Calu3 (cell line): ENCODE data around the gene RPL14. TPM values are rescaled to one million over a fixed set of nuclear protein-coding genes. Genes with fewer than 3 reads are reported as not detected.
A peak's percentile ranks its signal among the peaks of the same experiment; 100 is the strongest.
"Not testable (repeated sequence)": the region's sequence is repeated elsewhere in the genome, so short reads cannot be mapped to it uniquely, and the experiment has no call there.

Source experiments
- BruUV-seq: library from RNA; stranded (reverse); fragments of 400-500 nt; replicated peaks from 2 replicates; lab custom pipeline; 2021; lab: Mats Ljungman, UMichigan
- CTCF ChIA-PET: fragments of 300-600 bp; sonication (Branson Sonifier 250); formaldehyde crosslinking; loops from one replicate; lab custom pipeline; 2022; ENCODE audit warnings: antibody characterized with exemption; lab: Charles Lee
- DNase-seq: peaks from one replicate; pipeline ENCODE4 v3.0.0; 2022
- H3K27ac Mint-ChIP-seq: one replicate; pipeline ENCODE4 v1.8.0; 2022; ENCODE audit warnings: mixed read lengths; ENCODE audit not compliant: unreplicated experiment
- H3K27me3 Mint-ChIP-seq: one replicate; pipeline ENCODE4 v1.8.0; 2022; ENCODE audit warnings: mixed read lengths; ENCODE audit not compliant: unreplicated experiment
- H3K36me3 Mint-ChIP-seq: one replicate; pipeline ENCODE4 v1.8.0; 2022; ENCODE audit warnings: mild to moderate bottlenecking, moderate library complexity, mixed read lengths; ENCODE audit not compliant: insufficient read depth, unreplicated experiment
- H3K4me1 Mint-ChIP-seq: one replicate; pipeline ENCODE4 v1.8.0; 2022; ENCODE audit warnings: mild to moderate bottlenecking, low read depth, mixed read lengths; ENCODE audit not compliant: unreplicated experiment
- H3K4me3 Mint-ChIP-seq: one replicate; pipeline ENCODE4 v1.8.0; 2022; ENCODE audit warnings: mild to moderate bottlenecking, low read depth, moderate library complexity, mixed read lengths; ENCODE audit not compliant: unreplicated experiment
- H3K9me3 Mint-ChIP-seq: one replicate; pipeline ENCODE4 v1.8.0; 2022; ENCODE audit warnings: low read depth, mixed read lengths; ENCODE audit not compliant: unreplicated experiment
- intact Hi-C: fragments of 100-400 bp; cut with micrococcal nuclease; formaldehyde crosslinking; loops from one replicate; pipeline ENCODE4 v1.10.0; 2022; ENCODE audit not compliant: unreplicated experiment
- total RNA-seq: library from RNA; stranded (reverse); gene quantifications from 2 replicates; pipeline ENCODE4 v1.2.3, GENCODE V29; 2022
- TF ChIP-seq, protein P1 (sequence below): fragments of 200-600 bp; IDR thresholded peaks from one replicate; pipeline ENCODE4 v1.8.0; 2022; ENCODE audit warnings: antibody characterized with exemption; ENCODE audit not compliant: unreplicated experiment

Gene RPL14
- total RNA-seq, 1 experiment from 2014 or later, result 1,349 TPM

- intact Hi-C loops, result no loop called here
- DNase-seq, result no peak
- CTCF ChIA-PET, result no interaction called here
- Mint-ChIP-seq H3K27ac (peak overlapping the region; percentile 90), H3K27me3 (no peaks in the 10 kb centered on the region), H3K4me1 (peaks cover 23% of the 10 kb centered on the region), H3K9me3 (no peaks in the 10 kb centered on the region), H3K36me3 (peaks cover 61% of the 10 kb centered on the region), H3K4me3 (peak overlapping the region; percentile 86)
- BruUV-seq, result no TSS peak
- TF ChIP-seq, protein P1, sequence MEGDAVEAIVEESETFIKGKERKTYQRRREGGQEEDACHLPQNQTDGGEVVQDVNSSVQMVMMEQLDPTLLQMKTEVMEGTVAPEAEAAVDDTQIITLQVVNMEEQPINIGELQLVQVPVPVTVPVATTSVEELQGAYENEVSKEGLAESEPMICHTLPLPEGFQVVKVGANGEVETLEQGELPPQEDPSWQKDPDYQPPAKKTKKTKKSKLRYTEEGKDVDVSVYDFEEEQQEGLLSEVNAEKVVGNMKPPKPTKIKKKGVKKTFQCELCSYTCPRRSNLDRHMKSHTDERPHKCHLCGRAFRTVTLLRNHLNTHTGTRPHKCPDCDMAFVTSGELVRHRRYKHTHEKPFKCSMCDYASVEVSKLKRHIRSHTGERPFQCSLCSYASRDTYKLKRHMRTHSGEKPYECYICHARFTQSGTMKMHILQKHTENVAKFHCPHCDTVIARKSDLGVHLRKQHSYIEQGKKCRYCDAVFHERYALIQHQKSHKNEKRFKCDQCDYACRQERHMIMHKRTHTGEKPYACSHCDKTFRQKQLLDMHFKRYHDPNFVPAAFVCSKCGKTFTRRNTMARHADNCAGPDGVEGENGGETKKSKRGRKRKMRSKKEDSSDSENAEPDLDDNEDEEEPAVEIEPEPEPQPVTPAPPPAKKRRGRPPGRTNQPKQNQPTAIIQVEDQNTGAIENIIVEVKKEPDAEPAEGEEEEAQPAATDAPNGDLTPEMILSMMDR, result no peak
Measured at GRCh38 chr3:40455328-40455727, 1.8 kb upstream of the RPL14 start.

DNA sequence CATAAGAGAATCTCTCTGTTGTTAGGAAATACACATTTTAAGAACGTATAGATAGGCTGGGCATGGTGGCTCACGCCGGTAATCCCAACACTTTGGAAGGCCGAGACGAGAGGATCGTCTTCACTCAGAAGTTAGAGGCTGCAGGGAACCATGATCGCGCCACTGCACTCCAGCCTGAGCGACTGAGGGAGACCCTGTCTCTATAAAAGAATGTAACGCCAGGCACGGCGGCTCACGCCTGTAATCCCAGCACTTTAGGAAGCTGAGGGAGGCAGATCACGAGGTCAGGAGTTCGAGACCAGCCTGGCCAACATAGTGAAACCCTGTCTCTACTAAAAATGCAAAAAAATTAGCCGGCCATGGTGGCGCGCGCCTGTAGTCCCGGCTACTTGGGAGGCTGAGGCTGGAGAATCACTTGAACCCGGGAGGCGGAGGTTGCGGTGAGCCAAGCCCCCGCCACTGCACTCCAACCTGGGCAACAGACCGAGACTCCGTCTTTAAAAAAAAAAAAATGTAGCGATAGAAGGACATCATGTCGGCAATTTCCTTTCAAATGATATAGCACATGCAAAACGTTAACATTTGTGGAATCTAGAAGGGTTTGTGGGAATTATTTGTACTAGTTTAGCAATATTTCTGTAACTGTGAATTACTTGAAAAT lies 730 bp upstream of the RPL14 start:
- TSS peak; percentile 92 for BruUV-seq
- TF ChIP-seq, protein P1, result no peak
- H3K27me3 Mint-ChIP-seq, result no peaks in the 10 kb centered on the region
- no peak for DNase-seq
- peaks cover 69% of the 10 kb centered on the region for H3K36me3 Mint-ChIP-seq
- peak overlapping the region; percentile 90 for H3K27ac Mint-ChIP-seq
- H3K9me3 Mint-ChIP-seq, result no peaks in the 10 kb centered on the region
- CTCF ChIA-PET, result no interaction called here
- H3K4me1 Mint-ChIP-seq, result peaks cover 23% of the 10 kb centered on the region
- H3K4me3 Mint-ChIP-seq, result peak overlapping the region; percentile 86
- intact Hi-C loops, result no loop called here

- peaks cover 15% of the 10 kb centered on the region for H3K4me1 Mint-ChIP-seq
- intact Hi-C loops, result loop anchor here (2.0 kb wide), 1 partner anchor 128 kb away; no protein-coding TSS in a partner anchor
- BruUV-seq, result no TSS peak
- peaks cover 77% of the 10 kb centered on the region for H3K36me3 Mint-ChIP-seq
- TF ChIP-seq, protein P1, result no peak
- no peaks in the 10 kb centered on the region for H3K9me3 Mint-ChIP-seq
- peak overlapping the region; percentile 86 for H3K4me3 Mint-ChIP-seq
- no peak for DNase-seq
- H3K27ac Mint-ChIP-seq, result peak overlapping the region; percentile 78
- no peaks in the 10 kb centered on the region for H3K27me3 Mint-ChIP-seq
- CTCF ChIA-PET, result interaction anchor here (0.6 kb wide), 1 partner anchor 54 kb away, joined by 3 read pairs; no protein-coding TSS in a partner anchor
Measured at GRCh38 chr3:40458473-40458872, 1.3 kb downstream of the RPL14 start.

- BruUV-seq, H3K4me3 Mint-ChIP-seq, H3K27me3 Mint-ChIP-seq, H3K4me1 Mint-ChIP-seq, H3K27ac Mint-ChIP-seq, intact Hi-C loops, CTCF ChIA-PET, DNase-seq, H3K9me3 Mint-ChIP-seq: not testable (repeated sequence)
- peaks cover 88% of the 10 kb centered on the region for H3K36me3 Mint-ChIP-seq
Measured at GRCh38 chr3:40460481-40460880, 3.3 kb downstream of the RPL14 start.

DNA sequence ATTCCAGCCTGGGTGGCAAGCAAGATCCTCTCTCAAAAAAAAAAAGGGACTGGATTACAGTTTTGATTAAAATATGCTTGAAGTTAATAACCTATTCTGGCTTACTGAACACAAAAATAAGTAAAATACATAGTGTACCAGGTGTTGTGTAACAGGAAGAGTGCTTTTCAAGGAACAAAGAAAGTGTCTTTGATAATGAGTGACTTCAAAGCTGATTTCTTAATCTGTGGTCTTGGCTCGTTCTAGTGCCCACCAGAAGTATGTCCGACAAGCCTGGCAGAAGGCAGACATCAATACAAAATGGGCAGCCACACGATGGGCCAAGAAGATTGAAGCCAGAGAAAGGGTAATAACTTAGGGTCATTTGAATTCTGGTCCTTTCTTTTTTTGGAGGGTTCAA lies 4.0 kb downstream of the RPL14 start:
- H3K4me3 Mint-ChIP-seq, result no peak overlapping the region
- no peaks in the 10 kb centered on the region for H3K27me3 Mint-ChIP-seq
- peaks cover 91% of the 10 kb centered on the region for H3K36me3 Mint-ChIP-seq
- H3K4me1 Mint-ChIP-seq, result peaks cover under 1% of the 10 kb centered on the region
- CTCF ChIA-PET, result interaction anchor here (1.1 kb wide), 1 partner anchor 45 kb away, joined by 3 read pairs; the partner anchor contains the start of gene ZNF620
- H3K9me3 Mint-ChIP-seq, result no peaks in the 10 kb centered on the region
- DNase-seq, result no peak
- TF ChIP-seq, protein P1, result no peak
- no TSS peak for BruUV-seq
- no peak overlapping the region for H3K27ac Mint-ChIP-seq
- intact Hi-C loops, result no loop called here

DNA sequence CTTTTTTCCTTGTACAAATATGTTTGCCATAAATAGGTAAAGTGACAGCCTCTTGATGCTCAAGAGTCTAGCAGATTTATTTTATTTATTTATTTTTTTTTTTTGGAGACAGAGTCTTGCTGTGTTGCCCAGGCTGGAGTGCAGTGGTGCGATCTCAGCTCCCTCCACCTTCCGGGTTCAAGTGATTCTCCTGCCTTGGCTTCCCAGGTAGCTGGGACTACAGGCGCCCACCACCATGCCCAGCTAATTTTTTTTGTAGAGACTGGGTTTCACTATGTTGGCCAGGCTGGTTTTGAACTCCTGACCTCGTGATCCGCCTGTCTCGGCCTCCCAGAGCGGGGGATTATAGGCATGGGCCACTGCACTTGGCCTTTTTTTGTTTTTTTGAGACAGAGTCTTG lies 5.7 kb downstream of the RPL14 start:
- H3K27ac Mint-ChIP-seq, CTCF ChIA-PET, H3K27me3 Mint-ChIP-seq, intact Hi-C loops, H3K4me1 Mint-ChIP-seq, BruUV-seq, H3K4me3 Mint-ChIP-seq, DNase-seq, H3K9me3 Mint-ChIP-seq: not testable (repeated sequence)
- H3K36me3 Mint-ChIP-seq, result peaks cover 84% of the 10 kb centered on the region
